H1 (cell line): ENCODE data around the gene LHFPL3. TPM values are rescaled to one million over a fixed set of nuclear protein-coding genes. Genes with fewer than 3 reads are reported as not detected.

ENCODE experiments used
- CTCF ChIA-PET: fragments of 300-600 bp; sonication (Branson Sonifier 250); formaldehyde crosslinking; loops from one replicate; lab custom pipeline; 2021; ENCODE audit not compliant: partially characterized antibody; lab: Charles Lee
- POLR2A ChIA-PET: fragments of 300-600 bp; sonication (Branson Sonifier 250); formaldehyde crosslinking; loops from one replicate; lab custom pipeline; 2021; ENCODE audit warnings: inconsistent platforms; ENCODE audit not compliant: partially characterized antibody; lab: Charles Lee
- DNase-seq, 2 experiments: peaks; one replicate each; pipeline versions ENCODE4 v3.0.0 to v3.0.0-alpha.2; 2010 to 2022; ENCODE audit warnings: low spot score in 2 of 2, low read depth in 1 of 2, mixed read lengths in 1 of 2
- FAIRE-seq: peaks from 2 replicates; lab custom pipeline; 2011; peaks lifted over from hg19 to GRCh38; lab: Jason Lieb, UNC
- H2AFZ ChIP-seq: 2 replicates; pipeline ENCODE4 v1.8.1; 2012; ENCODE audit warnings: low read length, inconsistent platforms
- H2AK5ac ChIP-seq: 2 replicates; pipeline ENCODE4 v1.6.1; 2013; ENCODE audit warnings: low read depth, low read length
- H2BK120ac ChIP-seq: replicated peaks from 2 replicates; pipeline ENCODE3; 2013; ENCODE audit warnings: low read depth, low read length, inconsistent platforms
- H2BK12ac ChIP-seq: 2 replicates; pipeline ENCODE4 v1.6.1; 2013; ENCODE audit warnings: low read depth, low read length
- H2BK15ac ChIP-seq: 2 replicates; pipeline ENCODE4 v1.6.1; 2013; ENCODE audit warnings: low read length
- H2BK20ac ChIP-seq: 2 replicates; pipeline ENCODE4 v1.6.1; 2013; ENCODE audit warnings: low read length
- H2BK5ac ChIP-seq: 2 replicates; pipeline ENCODE4 v1.6.1; 2013; ENCODE audit warnings: low read depth, low read length
- H3K14ac ChIP-seq: 2 replicates; pipeline ENCODE4 v1.6.1; 2013; ENCODE audit warnings: inconsistent platforms; ENCODE audit not compliant: insufficient read length
- H3K18ac ChIP-seq: 2 replicates; pipeline ENCODE4 v1.6.1; 2013; ENCODE audit warnings: low read length; ENCODE audit errors: extremely low read depth
- H3K23ac ChIP-seq: 2 replicates; pipeline ENCODE4 v1.6.1; 2013; ENCODE audit warnings: inconsistent platforms; ENCODE audit not compliant: insufficient read length
- H3K23me2 ChIP-seq: 2 replicates; pipeline ENCODE4 v1.6.1; 2013; ENCODE audit warnings: low read depth, low read length
- H3K27ac ChIP-seq: 2 replicates; pipeline ENCODE4 v1.6.1; 2011; ENCODE audit warnings: low read depth, low read length, inconsistent platforms
- H3K27me3 ChIP-seq, 4 experiments: replicated peaks in 1 of 4; 1 replicate in 1 of 4; 2 replicates in 3 of 4; pipeline versions ENCODE4 v1.6.1 to v1.8.1; 2011 to 2013; ENCODE audit warnings: low read length in 3 of 4, mild to moderate bottlenecking in 3 of 4, inconsistent platforms in 2 of 4, mixed read lengths in 2 of 4, moderate library complexity in 1 of 4; ENCODE audit not compliant: control insufficient read depth in 3 of 4, insufficient read depth in 3 of 4; ENCODE audit errors: extremely low read depth in 1 of 4
- H3K36me3 ChIP-seq, 4 experiments: 2 replicates each; pipeline versions ENCODE4 v1.6.1 to v1.8.1; 2011 to 2013; ENCODE audit warnings: mild to moderate bottlenecking in 4 of 4, low read length in 3 of 4, moderate library complexity in 2 of 4, control low read depth in 1 of 4, inconsistent platforms in 1 of 4; ENCODE audit not compliant: insufficient read depth in 4 of 4, control insufficient read depth in 2 of 4
- H3K4ac ChIP-seq: replicated peaks from 2 replicates; pipeline ENCODE3; 2013; ENCODE audit warnings: low read length, low read depth, mixed read lengths, inconsistent platforms; ENCODE audit not compliant: insufficient read length
- H3K4me1 ChIP-seq, 4 experiments: replicated peaks in 1 of 4; 1 replicate in 1 of 4; 2 replicates in 3 of 4; pipeline versions ENCODE4 v1.6.1 to v1.8.1; 2011 to 2013; ENCODE audit warnings: low read length in 3 of 4, inconsistent platforms in 2 of 4, mixed read lengths in 1 of 4; ENCODE audit not compliant: insufficient read depth in 4 of 4, control insufficient read depth in 3 of 4
- H3K4me2 ChIP-seq, 2 experiments: 2 replicates each; pipeline versions ENCODE4 v1.6.1 to v1.8.1; 2011 to 2013; ENCODE audit warnings: low read depth in 2 of 2, low read length in 2 of 2, control low read depth in 1 of 2, inconsistent platforms in 1 of 2, mild to moderate bottlenecking in 1 of 2; ENCODE audit not compliant: insufficient read depth in 1 of 2
- H3K4me3 ChIP-seq, 4 experiments: fragments of 200-600, 300-600 bp in 1 of 4; sonication (generic), shearing (Covaris generic), sonication (Bioruptor Twin) in 1 of 4; 2 replicates each; pipeline versions ENCODE4 v1.5.1 to v1.8.1; 2011 to 2016; ENCODE audit warnings: low read length in 4 of 4, low read depth in 3 of 4, control low read depth in 2 of 4, inconsistent platforms in 2 of 4, mild to moderate bottlenecking in 2 of 4, mixed read lengths in 1 of 4, moderate library complexity in 1 of 4; ENCODE audit not compliant: insufficient read depth in 2 of 4; ENCODE audit errors: extremely low read depth in 1 of 4
- H3K56ac ChIP-seq: replicated peaks from 2 replicates; pipeline ENCODE3; 2013; ENCODE audit warnings: low read depth, mild to moderate bottlenecking, mixed read lengths, low read length, inconsistent platforms; ENCODE audit not compliant: insufficient read length
- H3K79me1 ChIP-seq: 2 replicates; pipeline ENCODE4 v1.6.1; 2013; ENCODE audit warnings: low read depth, low read length, control low read depth
- H3K79me2 ChIP-seq, 2 experiments: 2 replicates each; pipeline versions ENCODE4 v1.6.1 to v1.8.1; 2012 to 2013; ENCODE audit warnings: low read length in 2 of 2, mild to moderate bottlenecking in 2 of 2, inconsistent platforms in 1 of 2; ENCODE audit not compliant: insufficient read depth in 2 of 2, control insufficient read depth in 1 of 2
- H3K9ac ChIP-seq, 4 experiments: replicated peaks in 1 of 4; 1 replicate in 1 of 4; 2 replicates in 3 of 4; pipeline versions ENCODE4 v1.6.1 to v1.8.1; 2011 to 2013; ENCODE audit warnings: low read depth in 3 of 4, low read length in 3 of 4, control low read depth in 2 of 4, mild to moderate bottlenecking in 2 of 4, moderate library complexity in 2 of 4, inconsistent platforms in 1 of 4; ENCODE audit errors: extremely low read depth in 1 of 4
- H3K9me3 ChIP-seq, 2 experiments: 2 replicates each; pipeline versions ENCODE4 v1.6.1 to v1.8.1; 2012 to 2013; ENCODE audit warnings: mild to moderate bottlenecking in 2 of 2, moderate library complexity in 2 of 2, control low read depth in 1 of 2, inconsistent platforms in 1 of 2, low read depth in 1 of 2, low read length in 1 of 2, mixed read lengths in 1 of 2; ENCODE audit not compliant: insufficient read depth in 2 of 2
- H4K20me1 ChIP-seq, 2 experiments: replicated peaks in 1 of 2; 2 replicates each; pipeline versions ENCODE3 to v1.8.1; 2011 to 2013; ENCODE audit warnings: inconsistent platforms in 2 of 2, low read length in 2 of 2, mild to moderate bottlenecking in 1 of 2; ENCODE audit not compliant: insufficient read depth in 2 of 2, control insufficient read depth in 1 of 2
- H4K5ac ChIP-seq: 2 replicates; pipeline ENCODE4 v1.6.1; 2013; ENCODE audit warnings: low read length, low read depth, mixed read lengths, inconsistent platforms; ENCODE audit not compliant: insufficient read length
- H4K8ac ChIP-seq: 2 replicates; pipeline ENCODE4 v1.8.0; 2013; ENCODE audit warnings: mild to moderate bottlenecking, moderate library complexity, low read length, inconsistent platforms; ENCODE audit not compliant: insufficient read depth; ENCODE audit errors: extremely low read depth
- H4K91ac ChIP-seq: replicated peaks from 2 replicates; pipeline ENCODE3; 2013; ENCODE audit warnings: low read length, mixed read lengths, inconsistent platforms; ENCODE audit not compliant: insufficient read length
- WGBS, 2 experiments: shearing (Covaris generic) in 1 of 2; methylation state at CpG; one replicate each; pipeline versions ENCODE4 v1.1.6 to v1.1.7; 2013 to 2015; ENCODE audit warnings: low lambda C conversion rate in 2 of 2, mixed read lengths in 2 of 2, inconsistent platforms in 1 of 2, low coverage in 1 of 2, missing lambda C conversion rate in 1 of 2; ENCODE audit not compliant: insufficient replicate concordance in 2 of 2, insufficient coverage in 1 of 2, insufficient read length in 1 of 2; ENCODE audit errors: extremely low coverage in 1 of 2, missing lambda C conversion rate in 1 of 2; 5-methylcytosine and 5-hydroxymethylcytosine counted together
- polyA plus RNA-seq, 7 experiments: library from polyadenylated mRNA; depleted of rRNA in 3 of 7; stranded (reverse) in 5 of 7; unstranded in 2 of 7; fragments of >200 nt in 5 of 7; fragments of 200-250 nt in 2 of 7; gene quantifications; 1 replicate in 5 of 7; 2 replicates in 1 of 7; 4 replicates in 1 of 7; pipeline versions ENCODE4 v1.2.1 to v1.2.3, GENCODE V29; 2011 to 2013; ENCODE audit warnings: missing spikeins in 2 of 7, mixed read lengths in 2 of 7
- total RNA-seq: library from RNA; stranded (reverse); fragmentation: NEBNext Ultra II Directional; extraction: Animal tissue kit (Norgen Biotek cat#: 25700); gene quantifications from 2 replicates; pipeline ENCODE4 v1.2.1, GENCODE V29; 2021

Gene LHFPL3
- total and polyA plus RNA-seq, 2 of the 8 experiments (the other 6 are each of a cell fraction or from before 2014, with no cell fraction given), result 0.24 to 0.50 TPM

DNA sequence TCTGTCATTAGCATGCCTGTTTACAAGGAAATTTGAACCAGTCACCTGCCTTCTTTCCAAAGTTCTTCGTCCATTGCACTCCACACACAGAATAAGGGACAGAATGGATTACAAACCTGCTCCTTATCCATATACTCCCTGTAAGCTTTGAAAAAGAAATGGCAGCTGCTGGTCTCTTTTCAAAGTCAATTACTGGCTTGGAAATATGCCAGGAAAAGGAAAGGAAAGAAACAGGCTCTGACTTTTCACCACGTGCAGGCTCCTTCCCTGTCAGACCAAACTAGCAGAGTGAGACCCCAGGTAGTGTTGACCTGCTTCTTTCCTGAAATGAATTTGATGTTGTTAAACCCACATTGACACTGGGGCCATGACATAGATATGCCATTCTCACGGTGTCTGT, 84.5 kb downstream of the LHFPL3 start:
- DNase-seq (no peak), FAIRE-seq (no peak)
- H2BK5ac ChIP-seq, result no peak overlapping the region
- no peaks in the 10 kb centered on the region for H3K79me2 ChIP-seq
- no peak overlapping the region for H4K8ac ChIP-seq
- H3K4me3 ChIP-seq, result no peak overlapping the region
- H2AFZ ChIP-seq, result no peak overlapping the region
- no peak overlapping the region for H4K91ac ChIP-seq
- H3K9ac ChIP-seq, result no peak overlapping the region
- H3K79me1 ChIP-seq, result no peaks in the 10 kb centered on the region
- ChIA-PET POLR2A (no interaction called here), CTCF (no interaction called here)
- H2BK20ac ChIP-seq, result no peak overlapping the region
- no peak overlapping the region for H2AK5ac ChIP-seq
- H2BK120ac ChIP-seq, result no peak overlapping the region
- H3K56ac ChIP-seq, result no peak overlapping the region
- H3K4me1 ChIP-seq, result no peaks in the 10 kb centered on the region
- no peak overlapping the region for H3K4me2 ChIP-seq
- no peak overlapping the region for H2BK12ac ChIP-seq
- no peaks in the 10 kb centered on the region for H3K27me3 ChIP-seq
- no peak overlapping the region for H2BK15ac ChIP-seq
- no peaks in the 10 kb centered on the region for H3K36me3 ChIP-seq
- H3K14ac ChIP-seq, result no peak overlapping the region
- no peaks in the 10 kb centered on the region for H3K9me3 ChIP-seq
- no peak overlapping the region for H3K4ac ChIP-seq
- no peaks in the 10 kb centered on the region; the same call in 1 of the 2 replicates for H3K23me2 ChIP-seq
- H3K27ac ChIP-seq, result no peak overlapping the region
- no peak overlapping the region for H4K5ac ChIP-seq
- WGBS, 2 experiments, result 87% methylated on average over 3 of the region's 3 CpGs; no CpG with 5 or more reads in 1 of the 2 experiments
- no peak overlapping the region for H3K23ac ChIP-seq
- H4K20me1 ChIP-seq, result no peaks in the 10 kb centered on the region
- H3K18ac ChIP-seq, result no peak overlapping the region
